Tibial nerve (tissue), 4 donors: ENCODE measurements around the gene TRIM17.

Source experiments
- CTCF ChIP-seq, 5 experiments: fragments of 200-600 bp in 3 of 5; fragments of 450-650 bp in 2 of 5; sonication (generic) in 3 of 5; IDR thresholded peaks; one replicate each; pipeline ENCODE4 v1.5.1; 2016 to 2019; ENCODE audit warnings: antibody characterized with exemption in 5 of 5, mild to moderate bottlenecking in 3 of 5, moderate library complexity in 2 of 5
- EP300 ChIP-seq, 2 donors: sonication (generic); formaldehyde crosslinking; IDR thresholded peaks; one replicate each; pipeline ENCODE4 v1.6.1; 2017; ENCODE audit warnings: antibody characterized with exemption in 2 of 2, mild to moderate bottlenecking in 1 of 2
- POLR2A ChIP-seq, 2 donors: fragments of 450-650 bp; IDR thresholded peaks; one replicate each; pipeline ENCODE4 v1.6.1; 2017; ENCODE audit warnings: antibody characterized with exemption in 2 of 2, mild to moderate bottlenecking in 2 of 2, moderate library complexity in 2 of 2

- TF ChIP-seq EP300 (IDR thresholded peaks at IDR 0.05) (no peak), CTCF (IDR thresholded peaks at IDR 0.05) (no peak), POLR2A (IDR thresholded peaks at IDR 0.05) (no peak)
Measured at GRCh38 chr1:228368801-228369607, 47.7 kb downstream of the TRIM17 start.
